ENCODE measurements around the gene SDK1.

The SDK1 gene

DNA sequence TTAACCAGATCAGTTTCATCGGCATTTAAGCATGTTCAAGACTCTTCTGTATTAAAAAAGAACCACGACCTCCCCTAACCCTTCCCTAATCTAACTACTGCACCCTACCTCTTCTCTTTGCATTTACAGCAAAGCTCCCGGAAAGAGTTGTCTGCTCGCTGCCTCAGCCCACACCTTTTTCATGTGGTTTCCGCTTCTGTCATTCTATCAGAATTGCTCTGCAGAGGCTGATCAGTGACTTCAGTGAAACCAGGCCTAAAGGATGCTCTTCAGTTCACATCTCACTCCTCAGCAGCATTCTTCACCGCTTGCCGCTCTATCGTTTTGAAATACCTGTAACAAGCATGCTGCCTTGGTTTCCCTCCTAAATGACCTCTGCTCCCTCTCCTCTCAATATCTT, 160.9 kb downstream of the SDK1 start:
- DNase-seq (ENCODE audit: low read depth, low spot score), result no peak

- no peak for DNase-seq (ENCODE audit: low read depth, low spot score)
These were observed 162.6 kb downstream of the SDK1 start for GRCh38 chr7:3463696-3464095.

DNA sequence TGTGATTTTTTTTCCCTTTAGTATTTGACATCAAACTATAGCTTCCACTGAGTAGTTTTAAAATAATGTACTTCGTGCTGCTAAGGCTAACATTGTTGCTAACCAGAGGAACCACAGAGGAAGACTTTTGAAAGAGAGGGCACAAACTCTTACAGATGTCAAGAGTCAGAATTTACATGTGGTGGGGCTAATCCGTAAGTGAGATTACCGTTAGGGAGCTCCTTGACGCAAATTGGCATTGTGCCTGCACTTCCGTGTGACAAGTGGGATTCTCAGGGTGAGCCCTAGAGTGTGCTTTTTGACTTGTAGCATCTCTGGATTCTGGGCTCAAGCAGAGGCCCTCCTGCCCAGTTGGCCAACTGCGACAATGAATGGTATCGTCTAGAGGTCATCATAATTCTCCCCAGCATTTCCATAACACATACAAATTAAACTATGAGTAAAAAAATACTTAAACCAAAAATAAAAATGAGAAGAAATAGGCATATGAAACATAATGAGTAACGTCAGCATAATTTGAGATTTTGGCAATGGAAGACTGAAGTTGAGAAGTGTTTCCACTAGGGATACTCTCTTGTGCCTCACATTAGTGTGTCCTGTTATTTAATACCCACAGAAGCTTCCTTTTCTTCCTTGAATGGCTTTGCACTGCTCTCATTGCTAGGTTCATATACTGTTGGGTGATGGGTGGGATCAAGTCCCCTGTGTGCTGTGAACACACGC, 164.0 kb downstream of the SDK1 start:
- no peak for DNase-seq (ENCODE audit: low read depth, low spot score)

GRCh38 chr7:3466261-3466660, 165.2 kb downstream of the SDK1 start:
- DNase-seq (ENCODE audit: low read depth, low spot score), result no peak

- DNase-seq (ENCODE audit: low read depth, low spot score), result no peak
These were observed 168.6 kb downstream of the SDK1 start for GRCh38 chr7:3469641-3470040.

GRCh38 chr7:3480197-3480596, 179.1 kb downstream of the SDK1 start:
- DNase-seq (ENCODE audit: low read depth, low spot score), result no peak

GRCh38 chr7:3481435-3481834, 180.4 kb downstream of the SDK1 start:
- no peak for DNase-seq (ENCODE audit: low read depth, low spot score)

- DNase-seq (ENCODE audit: low read depth, low spot score), result peak; percentile 22
These were observed 181.3 kb downstream of the SDK1 start for GRCh38 chr7:3482147-3482921.

DNA sequence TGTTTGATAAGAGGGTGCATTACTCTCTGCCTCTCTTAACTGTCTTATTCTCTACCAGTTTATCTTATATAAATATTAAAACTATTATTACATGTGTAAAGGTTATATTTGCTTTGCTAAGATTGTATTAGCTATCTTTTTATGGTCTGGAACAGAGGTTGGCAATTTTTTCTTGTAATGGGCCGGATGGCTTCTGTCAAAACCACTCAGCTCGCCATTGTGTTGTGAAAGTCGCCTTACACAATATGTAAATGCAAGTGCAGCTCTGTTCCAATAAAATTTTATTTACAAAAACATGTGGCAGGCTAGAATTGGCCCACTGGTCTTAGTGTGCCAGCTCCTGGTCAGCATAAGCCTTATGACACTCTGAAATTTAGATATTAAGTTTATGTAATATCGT, 185.8 kb downstream of the SDK1 start:
- DNase-seq (ENCODE audit: low read depth, low spot score), result no peak

GRCh38 chr7:3488829-3489228, 187.8 kb downstream of the SDK1 start:
- DNase-seq (ENCODE audit: low read depth, low spot score), result no peak

- no peak for DNase-seq (ENCODE audit: low read depth, low spot score)
These were observed 192.4 kb downstream of the SDK1 start for GRCh38 chr7:3493499-3493898.

GRCh38 chr7:3494947-3495346, 193.9 kb downstream of the SDK1 start:
- DNase-seq (ENCODE audit: low read depth, low spot score), result no peak

DNA sequence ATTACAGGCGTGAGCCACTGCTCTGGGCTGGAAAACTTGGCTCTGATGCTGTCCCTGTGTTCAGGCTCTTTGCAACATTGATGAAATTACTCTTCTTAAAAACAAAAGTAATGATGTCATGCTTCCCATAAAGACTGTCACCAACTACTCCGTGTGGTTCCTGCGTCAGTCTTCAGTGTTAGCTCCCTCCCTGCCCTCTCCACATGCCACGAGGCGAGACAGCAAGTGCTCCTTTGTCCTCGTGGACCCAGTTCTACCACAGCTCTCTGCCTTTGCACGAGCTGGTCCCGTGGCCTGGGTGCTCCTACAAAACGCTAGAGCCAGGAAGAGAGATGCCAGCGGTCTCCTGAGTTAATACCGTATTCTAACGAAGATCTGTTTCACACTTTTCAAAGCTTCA, 194.5 kb downstream of the SDK1 start:
- DNase-seq (ENCODE audit: low read depth, low spot score), result no peak

- no peak for DNase-seq (ENCODE audit: low read depth, low spot score)
These were observed 194.9 kb downstream of the SDK1 start for GRCh38 chr7:3495954-3496353.

DNA sequence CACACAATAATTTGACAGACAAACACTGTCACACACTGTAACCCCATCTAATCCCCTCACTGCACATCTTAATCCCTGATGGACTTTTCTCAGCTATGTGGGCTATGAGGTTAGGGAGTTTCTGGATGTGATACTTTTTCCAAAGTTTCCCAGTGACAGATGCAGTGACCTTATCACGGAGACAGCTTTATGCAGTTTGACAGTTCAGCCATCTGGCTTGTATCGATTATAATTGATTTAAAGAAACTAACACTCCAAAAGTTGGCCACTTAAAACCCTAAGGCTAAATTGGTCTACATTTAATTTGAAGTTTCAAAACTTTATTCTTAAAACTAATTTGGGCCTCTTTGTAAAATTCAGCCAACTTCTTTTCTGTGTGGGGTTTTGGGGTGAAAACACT, 196.7 kb downstream of the SDK1 start:
- no peak for DNase-seq (ENCODE audit: low read depth, low spot score)

GRCh38 chr7:3501671-3502070, 200.6 kb downstream of the SDK1 start:
- no peak for DNase-seq (ENCODE audit: low read depth, low spot score)

DNA sequence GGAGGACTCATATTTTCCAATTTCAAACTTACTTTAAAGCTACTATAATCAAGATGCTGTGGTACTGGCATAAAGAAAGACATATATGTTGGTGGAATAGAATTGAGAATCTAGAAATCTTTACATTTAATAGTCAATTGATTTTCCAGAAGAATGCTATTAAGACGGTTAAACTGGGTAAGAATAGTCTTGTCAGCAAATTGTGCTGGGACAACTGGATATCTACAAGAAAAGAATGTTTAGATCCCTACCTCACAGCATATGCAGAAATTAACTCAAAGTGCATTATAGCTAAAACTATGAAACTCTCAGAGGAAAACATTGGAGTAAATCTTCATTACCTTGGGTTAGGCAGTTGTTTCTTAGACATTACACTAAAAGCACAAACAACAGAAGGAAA, 203.3 kb downstream of the SDK1 start:
- DNase-seq (ENCODE audit: low read depth, low spot score), result no peak

- DNase-seq (ENCODE audit: low read depth, low spot score), result no peak
These were observed 209.3 kb downstream of the SDK1 start for GRCh38 chr7:3510101-3511020.

GRCh38 chr7:3517344-3517743, 216.3 kb downstream of the SDK1 start:
- DNase-seq (ENCODE audit: low read depth, low spot score), result no peak

- DNase-seq (ENCODE audit: low read depth, low spot score), result no peak
These were observed 217.5 kb downstream of the SDK1 start for GRCh38 chr7:3518546-3518945.

- DNase-seq (ENCODE audit: low read depth, low spot score), result no peak
These were observed 219.2 kb downstream of the SDK1 start for GRCh38 chr7:3520206-3520605.

- DNase-seq (ENCODE audit: low read depth, low spot score), result no peak
These were observed 226.6 kb downstream of the SDK1 start for GRCh38 chr7:3527496-3528124.
